Embryonic facial prominence (tissue), 1 donor: Measurements from ENCODE around the gene CLDN34.

ENCODE experiments used
- DNase-seq: peaks from one replicate; pipeline ENCODE4 v3.0.0-alpha.2; 2016; ENCODE audit errors: extremely low spot score

Gene CLDN34

GRCh38 chrX:10015723-10016518 lies 48.8 kb downstream of the CLDN34 start:
- no peak for DNase-seq

- DNase-seq, result no peak
Observed at GRCh38 chrX:10016519-10017132, 49.5 kb downstream of the CLDN34 start.

GRCh38 chrX:10017872-10018271 lies 50.7 kb downstream of the CLDN34 start:
- no peak for DNase-seq
